A549 (cell line): ENCODE measurements around the gene SPPL2B. TPM values are rescaled to one million over a fixed set of nuclear protein-coding genes. Genes with fewer than 3 reads are reported as not detected.

Experiments used
- ATAC-seq, 2 experiments: fragments of 200-7000 bp in 1 of 2; fragments of >200 bp in 1 of 2; cut with Nextera tagmentation in 1 of 2; cut with Tn5 transposase in 1 of 2; 3 replicates each; pipeline versions ENCODE4 v1.8.0 to v1.9.1; 2018 to 2020; ENCODE audit warnings: mild to moderate bottlenecking in 1 of 2, moderate library complexity in 1 of 2
- CTCF ChIA-PET: fragments of 300-600 bp; sonication (Branson Sonifier 250); formaldehyde crosslinking; extraction: SDS; loops from one replicate; lab custom pipeline; 2021; ENCODE audit warnings: antibody characterized with exemption, inconsistent platforms; lab: Yijun Ruan, JAX
- POLR2A ChIA-PET: fragments of 350-600 bp; formaldehyde crosslinking; extraction: SDS; loops from one replicate; lab custom pipeline; 2021; ENCODE audit warnings: antibody characterized with exemption, inconsistent platforms; lab: Yijun Ruan, JAX
- DNase-seq, 2 experiments: peaks; one replicate each; pipeline versions ENCODE4 v3.0.0 to v3.0.0-alpha.2; 2011 to 2016; ENCODE audit warnings: low read depth in 1 of 2, low spot score in 1 of 2
- FAIRE-seq: peaks from 2 replicates; lab custom pipeline; 2011; peaks lifted over from hg19 to GRCh38; lab: Jason Lieb, UNC
- H3K27ac ChIP-seq, 2 experiments: fragments of >200 bp; sonication (Bioruptor Twin); formaldehyde crosslinking; 3 replicates each; pipeline ENCODE4 v1.5.1; 2016 to 2017
- H3K4me1 ChIP-seq: fragments of >200 bp; sonication (Bioruptor Twin); formaldehyde crosslinking; 3 replicates; pipeline ENCODE4 v1.6.1; 2016
- H3K4me2 ChIP-seq: fragments of >200 bp; sonication (Bioruptor Twin); formaldehyde crosslinking; 3 replicates; pipeline ENCODE4 v1.6.1; 2016
- H3K4me3 ChIP-seq: fragments of >200 bp; sonication (Bioruptor Twin); formaldehyde crosslinking; 3 replicates; pipeline ENCODE4 v1.5.1; 2016
- H3K9me3 ChIP-seq: fragments of >200 bp; sonication (Bioruptor Twin); formaldehyde crosslinking; 3 replicates; pipeline ENCODE4 v1.6.1; 2016
- CBX8 ChIP-seq: fragments of 200-600 bp; sonication (generic); IDR thresholded peaks from 2 replicates; pipeline ENCODE4 v1.6.1; 2016
- CEBPB ChIP-seq, 2 experiments: fragments of >200 bp in 1 of 2; sonication (Bioruptor Twin) in 1 of 2; formaldehyde crosslinking in 1 of 2; IDR thresholded peaks; 2 replicates each; pipeline ENCODE4 v1.6.1; 2012 to 2016
- CTCF ChIP-seq: fragments of >200 bp; sonication (Bioruptor Twin); formaldehyde crosslinking; IDR thresholded peaks from 3 replicates; pipeline ENCODE4 v1.5.1; 2016
- GATA3 ChIP-seq: IDR thresholded peaks from 2 replicates; pipeline ENCODE4 v1.6.1; 2012; ENCODE audit warnings: borderline replicate concordance
- HEYL ChIP-seq: fragments of 250-450 bp; sonication (Bioruptor Pico); IDR thresholded peaks from 2 replicates; pipeline ENCODE4 v1.8.0; 2021; ENCODE audit warnings: mild to moderate bottlenecking, moderate library complexity
- HOXA7 ChIP-seq: fragments of 250-450 bp; sonication (Bioruptor Pico); IDR thresholded peaks from 2 replicates; pipeline ENCODE4 v1.5.0; 2020; ENCODE audit warnings: mild to moderate bottlenecking, moderate library complexity
- HOXB13 ChIP-seq: fragments of 250-450 bp; sonication (Bioruptor Pico); IDR thresholded peaks from 2 replicates; pipeline ENCODE4 v1.5.0; 2020; ENCODE audit warnings: low read depth, mild to moderate bottlenecking, moderate library complexity
- KDM1A ChIP-seq: fragments of 200-600 bp; sonication (generic); IDR thresholded peaks from 2 replicates; pipeline ENCODE4 v1.6.1; 2016; ENCODE audit warnings: low read depth, mild to moderate bottlenecking
- KDM5A ChIP-seq: fragments of 200-600 bp; sonication (generic); IDR thresholded peaks from 2 replicates; pipeline ENCODE4 v1.6.1; 2016; ENCODE audit warnings: antibody characterized with exemption, mild to moderate bottlenecking
- MAZ ChIP-seq: fragments of 150-350 bp; IDR thresholded peaks from 2 replicates; pipeline ENCODE4 v1.6.1; 2014; ENCODE audit warnings: antibody characterized with exemption, low read depth, low read length, borderline replicate concordance
- NPAS2 ChIP-seq: fragments of 250-450 bp; sonication (Bioruptor Pico); IDR thresholded peaks from 2 replicates; pipeline ENCODE4 v1.8.0; 2022; ENCODE audit warnings: mild to moderate bottlenecking, moderate library complexity, borderline replicate concordance
- NR3C1 ChIP-seq: fragments of >200 bp; sonication (Bioruptor Twin); formaldehyde crosslinking; IDR thresholded peaks from 3 replicates; pipeline ENCODE4 v1.6.1; 2017
- PBX3 ChIP-seq: IDR thresholded peaks from 2 replicates; pipeline ENCODE4 v1.6.1; 2012
- RAD21 ChIP-seq, 2 experiments: fragments of >200 bp in 1 of 2; sonication (Bioruptor Twin) in 1 of 2; formaldehyde crosslinking in 1 of 2; IDR thresholded peaks in 1 of 2; conservative IDR thresholded peaks in 1 of 2; 2 replicates in 1 of 2; 3 replicates in 1 of 2; pipeline ENCODE4 v1.6.1; 2012 to 2018; ENCODE audit warnings: inconsistent platforms in 1 of 2
- RNF2 ChIP-seq: fragments of 200-600 bp; sonication (generic); IDR thresholded peaks from 2 replicates; pipeline ENCODE4 v1.6.1; 2016; ENCODE audit warnings: low read depth, mild to moderate bottlenecking, antibody characterized with exemption, moderate library complexity, borderline replicate concordance
- SMC3 ChIP-seq: fragments of >200 bp; sonication (Bioruptor Twin); formaldehyde crosslinking; IDR thresholded peaks from 3 replicates; pipeline ENCODE4 v1.6.1; 2018; ENCODE audit warnings: inconsistent platforms
- SREBF2 ChIP-seq: fragments of 450-650 bp; IDR thresholded peaks from 2 replicates; pipeline ENCODE4 v1.6.1; 2014; ENCODE audit warnings: mild to moderate bottlenecking, moderate library complexity
- USF2 ChIP-seq: fragments of 450-650 bp; IDR thresholded peaks from 2 replicates; pipeline ENCODE4 v1.6.1; 2014; ENCODE audit warnings: antibody characterized with exemption
- ZC3H11A ChIP-seq: fragments of 450-650 bp; IDR thresholded peaks from 2 replicates; pipeline ENCODE4 v1.6.1; 2014; ENCODE audit warnings: antibody characterized with exemption, mild to moderate bottlenecking
- WGBS: methylation state at CpG from one replicate; pipeline ENCODE4 v1.1.6; 2017; ENCODE audit errors: missing lambda C conversion rate; 5-methylcytosine and 5-hydroxymethylcytosine counted together
- polyA plus RNA-seq, 4 experiments: library from polyadenylated mRNA; depleted of rRNA in 3 of 4; stranded (reverse); fragments of >200 nt; fragmentation: RNase III in 1 of 4; extraction: RNeasy Plus Mini Kit Qiagen cat#74134 plus additional on column Dnase treatment in 1 of 4; gene quantifications; 2 replicates in 3 of 4; 3 replicates in 1 of 4; pipeline ENCODE4 v1.2.3, GENCODE V29; 2011 to 2017
- TF ChIP-seq, protein P1 (sequence below): fragments of 250-450 bp; sonication (Bioruptor Pico); IDR thresholded peaks from 2 replicates; pipeline ENCODE4 v1.5.0; 2021; ENCODE audit warnings: mild to moderate bottlenecking, moderate library complexity, borderline replicate concordance
- TF ChIP-seq, protein P2 (sequence below): fragments of 200-600 bp; sonication (generic); IDR thresholded peaks from 2 replicates; pipeline ENCODE4 v1.6.1; 2016; ENCODE audit warnings: antibody characterized with exemption, mild to moderate bottlenecking, moderate library complexity

The SPPL2B gene
- polyA plus RNA-seq, 2 of the 4 experiments (the other 2 are of a cell fraction), result 11.3 to 36.5 TPM

GRCh38 chr19:2330255-2330631 lies 1.8 kb downstream of the SPPL2B start (continued):
- TF ChIP-seq, protein P1, sequence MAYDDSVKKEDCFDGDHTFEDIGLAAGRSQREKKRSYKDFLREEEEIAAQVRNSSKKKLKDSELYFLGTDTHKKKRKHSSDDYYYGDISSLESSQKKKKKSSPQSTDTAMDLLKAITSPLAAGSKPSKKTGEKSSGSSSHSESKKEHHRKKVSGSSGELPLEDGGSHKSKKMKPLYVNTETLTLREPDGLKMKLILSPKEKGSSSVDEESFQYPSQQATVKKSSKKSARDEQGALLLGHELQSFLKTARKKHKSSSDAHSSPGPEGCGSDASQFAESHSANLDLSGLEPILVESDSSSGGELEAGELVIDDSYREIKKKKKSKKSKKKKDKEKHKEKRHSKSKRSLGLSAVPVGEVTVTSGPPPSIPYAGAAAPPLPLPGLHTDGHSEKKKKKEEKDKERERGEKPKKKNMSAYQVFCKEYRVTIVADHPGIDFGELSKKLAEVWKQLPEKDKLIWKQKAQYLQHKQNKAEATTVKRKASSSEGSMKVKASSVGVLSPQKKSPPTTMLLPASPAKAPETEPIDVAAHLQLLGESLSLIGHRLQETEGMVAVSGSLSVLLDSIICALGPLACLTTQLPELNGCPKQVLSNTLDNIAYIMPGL (CRISPR knock-in tag), result no peak
- TF ChIP-seq HOXA7 (CRISPR knock-in tag) (no peak), CBX8 (no peak), KDM1A (no peak), MAZ (no peak), GATA3 (no peak), ZC3H11A (no peak)
- TF ChIP-seq, all 56 proteins: peak for 0

DNA sequence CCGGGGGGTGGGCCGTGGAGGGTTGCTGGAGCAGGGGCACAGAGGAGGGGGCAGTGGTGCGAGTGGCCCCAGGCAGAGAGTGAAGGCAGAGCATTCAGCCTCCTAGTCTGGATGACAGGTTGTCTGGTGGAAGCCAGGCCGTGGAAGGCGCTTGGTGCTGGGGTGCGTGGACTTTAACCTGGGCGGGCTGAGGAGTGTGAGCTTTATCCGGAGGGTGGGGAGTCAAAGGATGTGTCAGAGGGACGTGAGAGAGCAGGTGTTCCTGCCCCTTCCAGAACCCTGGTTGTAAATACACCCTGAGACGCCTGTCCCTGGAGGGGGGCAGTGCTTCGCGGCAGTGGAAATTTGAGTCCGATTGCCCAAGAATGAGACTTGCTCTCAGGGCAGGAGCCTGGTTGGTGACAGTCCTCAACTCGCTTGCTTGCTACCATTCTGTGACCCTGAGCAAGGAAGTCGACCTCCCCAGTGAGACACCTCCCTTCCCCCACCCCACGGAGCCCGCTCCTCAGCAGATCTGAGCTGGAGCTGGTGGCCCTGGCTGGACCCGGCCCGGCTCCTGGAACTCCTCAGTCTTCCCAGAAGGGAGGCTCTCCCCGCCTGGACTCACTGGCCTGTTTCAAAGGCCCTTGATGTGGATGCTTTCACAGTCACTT lies 2.3 kb downstream of the SPPL2B start:
- ChIA-PET POLR2A (no interaction called here), CTCF (interaction anchor here (0.9 kb wide), 1 partner anchor 280 kb away, joined by 3 read pairs; no protein-coding TSS in a partner anchor)
- ATAC-seq, result no peak
- 67% methylated on average over 18 of the region's 20 CpGs for WGBS
- no peak for DNase-seq
- TF ChIP-seq CTCF (no peak), HOXB13 (CRISPR knock-in tag) (no peak), RAD21 (conservative IDR thresholded peaks at IDR 0.05 in 1 of 2, IDR thresholded peaks at IDR 0.05 in 1 of 2) (no peak), NPAS2 (CRISPR knock-in tag) (no peak), HOXA7 (CRISPR knock-in tag) (no peak), PBX3 (no peak), USF2 (no peak), CEBPB (IDR thresholded peaks at IDR 0.05) (no peak), HEYL (CRISPR knock-in tag) (no peak), GATA3 (no peak), KDM5A (no peak)
- FAIRE-seq, result no peak
- Histone ChIP-seq H3K4me1 (peaks cover 28% of the 10 kb centered on the region), H3K9me3 (no peaks in the 10 kb centered on the region), H3K27ac (peak overlapping the region in 1 of 2 experiments; percentile 69; a peak in 3 of 6 replicates), H3K4me2 (peak overlapping the region; percentile 100), H3K4me3 (no peak overlapping the region)

- ATAC-seq (no peak), FAIRE-seq (no peak), DNase-seq (no peak)
- H3K9me3 ChIP-seq, result no peaks in the 10 kb centered on the region
- ChIA-PET CTCF (interaction anchor here (0.9 kb wide), 1 partner anchor 279 kb away, joined by 3 read pairs; no protein-coding TSS in a partner anchor), POLR2A (no interaction called here)
- 75% methylated on average over 7 of the region's 12 CpGs for WGBS
- no peak overlapping the region for H3K27ac ChIP-seq
- H3K4me1 ChIP-seq, result peaks cover 28% of the 10 kb centered on the region
- no peak overlapping the region for H3K4me2 ChIP-seq
- no peak overlapping the region for H3K4me3 ChIP-seq
- TF ChIP-seq SMC3 (no peak), NR3C1 (no peak), SREBF2 (no peak), RNF2 (no peak), USF2 (no peak), RAD21 (conservative IDR thresholded peaks at IDR 0.05 in 1 of 2, IDR thresholded peaks at IDR 0.05 in 1 of 2) (no peak), PBX3 (no peak)
- TF ChIP-seq, protein P2, sequence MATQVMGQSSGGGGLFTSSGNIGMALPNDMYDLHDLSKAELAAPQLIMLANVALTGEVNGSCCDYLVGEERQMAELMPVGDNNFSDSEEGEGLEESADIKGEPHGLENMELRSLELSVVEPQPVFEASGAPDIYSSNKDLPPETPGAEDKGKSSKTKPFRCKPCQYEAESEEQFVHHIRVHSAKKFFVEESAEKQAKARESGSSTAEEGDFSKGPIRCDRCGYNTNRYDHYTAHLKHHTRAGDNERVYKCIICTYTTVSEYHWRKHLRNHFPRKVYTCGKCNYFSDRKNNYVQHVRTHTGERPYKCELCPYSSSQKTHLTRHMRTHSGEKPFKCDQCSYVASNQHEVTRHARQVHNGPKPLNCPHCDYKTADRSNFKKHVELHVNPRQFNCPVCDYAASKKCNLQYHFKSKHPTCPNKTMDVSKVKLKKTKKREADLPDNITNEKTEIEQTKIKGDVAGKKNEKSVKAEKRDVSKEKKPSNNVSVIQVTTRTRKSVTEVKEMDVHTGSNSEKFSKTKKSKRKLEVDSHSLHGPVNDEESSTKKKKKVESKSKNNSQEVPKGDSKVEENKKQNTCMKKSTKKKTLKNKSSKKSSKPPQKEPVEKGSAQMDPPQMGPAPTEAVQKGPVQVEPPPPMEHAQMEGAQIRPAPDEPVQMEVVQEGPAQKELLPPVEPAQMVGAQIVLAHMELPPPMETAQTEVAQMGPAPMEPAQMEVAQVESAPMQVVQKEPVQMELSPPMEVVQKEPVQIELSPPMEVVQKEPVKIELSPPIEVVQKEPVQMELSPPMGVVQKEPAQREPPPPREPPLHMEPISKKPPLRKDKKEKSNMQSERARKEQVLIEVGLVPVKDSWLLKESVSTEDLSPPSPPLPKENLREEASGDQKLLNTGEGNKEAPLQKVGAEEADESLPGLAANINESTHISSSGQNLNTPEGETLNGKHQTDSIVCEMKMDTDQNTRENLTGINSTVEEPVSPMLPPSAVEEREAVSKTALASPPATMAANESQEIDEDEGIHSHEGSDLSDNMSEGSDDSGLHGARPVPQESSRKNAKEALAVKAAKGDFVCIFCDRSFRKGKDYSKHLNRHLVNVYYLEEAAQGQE, result no peak
These were observed 3.2 kb downstream of the SPPL2B start for GRCh38 chr19:2331601-2332246.
